GM21528 (cell line): ENCODE measurements around the gene FBXW11.

ENCODE experiments used
- ATAC-seq: cut with Tn5 transposase; IDR thresholded peaks from one replicate; pipeline ENCODE4 v1.9.1; 2021; ENCODE audit warnings: mild to moderate bottlenecking, moderate library complexity; ENCODE audit not compliant: unreplicated experiment, low FRiP score

Gene FBXW11

DNA sequence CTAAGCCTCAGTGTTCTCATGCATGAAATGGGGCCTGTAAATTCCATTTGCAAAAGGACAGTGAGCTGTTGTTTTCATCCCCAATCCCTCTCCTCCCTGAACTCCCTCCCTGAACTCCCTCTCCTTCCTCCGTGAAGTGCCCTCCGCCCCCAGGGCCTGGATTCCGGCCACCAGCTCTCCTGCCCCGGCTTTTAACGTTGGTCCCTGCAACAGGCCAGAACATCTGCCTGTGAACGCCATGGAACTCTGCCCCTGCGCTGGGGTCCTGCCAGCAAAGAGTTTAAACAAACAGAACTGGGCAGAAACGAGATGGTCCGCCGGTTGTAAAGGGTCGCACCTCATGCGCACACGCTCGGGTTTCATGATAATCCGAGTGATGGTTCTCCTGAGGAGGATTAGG, 158.4 kb downstream of the FBXW11 start:
- ATAC-seq: no peak

DNA sequence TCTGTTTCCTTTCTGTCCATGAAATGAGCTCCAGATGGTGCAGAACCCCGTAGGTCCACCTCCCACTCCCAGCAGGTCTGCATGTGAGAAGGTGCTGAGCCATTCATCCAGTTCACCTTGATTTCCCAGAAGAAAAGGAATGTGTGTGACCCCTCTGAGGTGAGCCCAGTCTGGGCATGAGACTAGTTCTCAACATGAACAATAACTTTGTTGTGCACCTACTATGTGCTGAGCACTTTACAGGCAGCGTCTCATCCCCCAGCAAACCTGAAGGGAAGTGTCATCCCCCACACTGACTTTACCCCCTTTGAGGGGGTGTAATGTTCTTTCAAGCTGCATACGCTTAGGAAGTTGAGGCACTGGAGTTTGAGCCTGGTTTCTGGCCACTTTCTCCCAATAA, 159.4 kb downstream of the FBXW11 start:
- ATAC-seq: no peak

DNA sequence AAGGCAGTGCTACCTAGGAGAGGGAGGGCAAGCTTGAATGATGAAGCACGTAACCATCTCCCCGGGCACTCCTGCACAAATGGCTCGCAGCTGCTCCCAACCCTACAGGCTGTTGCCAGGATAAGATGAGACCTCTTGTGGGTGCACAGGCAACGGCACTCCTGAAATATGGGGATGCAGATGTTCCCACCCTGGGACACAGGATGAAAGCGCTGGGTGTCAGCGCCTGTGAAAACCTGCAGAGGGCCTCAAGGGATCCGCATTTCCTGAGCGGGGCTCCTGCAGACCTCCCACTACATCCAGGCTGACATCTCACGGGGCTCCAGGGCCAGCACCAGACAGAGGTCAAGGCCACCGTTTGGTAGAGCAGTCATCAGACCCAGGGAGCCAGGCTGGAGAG, 160.1 kb downstream of the FBXW11 start:
- ATAC-seq: no peak

GRCh38 chr5:171845857-171846256, 160.6 kb downstream of the FBXW11 start:
- ATAC-seq: no peak

DNA sequence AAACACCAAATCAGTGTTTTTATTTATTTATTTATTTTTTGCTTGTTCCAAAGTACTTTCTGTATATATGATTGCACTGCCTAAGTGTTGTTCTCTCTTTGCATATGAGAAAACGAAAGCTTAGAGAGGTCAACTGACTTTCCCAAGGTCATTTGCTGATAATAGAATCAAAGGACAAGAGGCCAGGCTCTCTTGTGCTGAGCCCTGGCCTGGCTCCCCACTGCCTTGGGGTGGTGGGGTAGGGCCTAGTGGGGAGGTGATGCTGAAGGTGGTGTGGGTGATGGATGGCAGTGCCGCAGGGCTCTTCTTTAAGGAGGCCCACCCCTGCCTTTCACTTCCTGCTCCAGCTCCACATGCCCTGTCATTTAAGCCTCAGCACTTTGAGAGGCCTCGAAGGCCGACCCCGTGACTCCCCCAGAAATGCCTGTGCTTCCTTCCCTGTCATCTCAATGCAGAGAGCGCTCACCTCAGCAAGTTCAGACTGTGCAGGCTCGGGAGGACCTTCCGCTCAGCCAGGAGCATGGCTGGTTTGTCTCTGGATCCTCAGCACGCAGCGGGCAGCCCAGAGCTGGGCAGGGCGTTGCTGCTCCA, 161.3 kb downstream of the FBXW11 start:
- no peak for ATAC-seq

GRCh38 chr5:171842777-171843328, 163.6 kb downstream of the FBXW11 start:
- no peak for ATAC-seq

GRCh38 chr5:171841984-171842776, 164.3 kb downstream of the FBXW11 start:
- no peak for ATAC-seq

DNA sequence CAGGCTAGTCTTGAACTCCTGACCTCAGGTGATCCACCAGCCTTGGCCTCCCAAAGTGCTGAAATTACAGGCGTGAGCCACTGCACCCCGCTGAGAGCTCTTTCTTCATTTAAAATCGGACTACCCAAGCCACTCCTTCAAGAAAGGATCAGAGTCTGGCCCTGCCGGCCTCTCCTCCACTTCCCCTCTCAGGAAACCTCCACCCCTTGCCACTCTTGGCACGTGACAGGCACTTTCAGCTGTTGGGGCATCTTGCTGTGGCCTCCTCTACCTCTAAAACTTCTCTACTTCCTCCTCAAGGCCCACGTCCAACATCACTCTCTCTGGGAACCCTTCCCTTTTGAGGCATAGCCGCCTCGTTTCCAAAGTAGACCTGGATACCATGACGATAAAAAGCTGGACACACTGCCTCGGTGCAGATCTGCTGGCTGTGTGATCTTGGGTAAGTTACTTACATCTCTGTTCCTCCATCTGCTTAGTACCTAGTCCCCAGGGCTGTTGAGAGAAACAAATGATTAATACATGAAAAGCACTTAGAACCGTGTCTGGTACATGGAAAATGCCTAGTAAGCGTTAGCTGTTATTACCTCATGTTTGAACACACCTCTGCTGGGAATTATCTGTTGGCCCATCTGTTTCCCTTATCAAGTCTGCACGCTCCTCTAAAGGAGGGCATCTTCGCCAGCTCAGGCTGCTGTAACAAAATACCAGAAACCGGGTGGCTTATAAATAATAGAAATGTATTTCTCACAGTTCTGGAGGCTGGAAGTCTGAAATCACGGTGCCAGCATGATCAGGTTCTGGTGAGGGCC, 165.5 kb downstream of the FBXW11 start:
- ATAC-seq: no peak

DNA sequence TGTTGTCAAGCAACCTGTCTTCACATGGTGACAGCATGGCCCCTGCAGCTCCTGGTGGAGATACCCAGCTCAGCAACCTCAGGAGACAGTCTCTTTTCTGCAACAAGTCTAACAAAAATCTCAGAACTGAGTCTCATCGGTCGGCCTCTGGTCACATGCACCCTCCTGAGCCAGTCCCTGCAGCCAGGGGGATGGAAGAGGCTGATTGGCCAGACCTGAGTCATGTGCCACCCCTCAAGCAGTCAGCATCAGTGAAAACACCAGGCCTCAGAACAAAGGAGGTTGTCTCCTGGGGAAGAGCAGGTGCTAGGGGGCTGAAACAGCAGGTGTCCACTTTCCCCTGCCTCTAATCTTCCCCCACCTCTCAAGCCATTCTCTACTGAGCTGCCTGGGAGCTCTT, 166.4 kb downstream of the FBXW11 start:
- no peak for ATAC-seq

- no peak for ATAC-seq
These were observed 167.3 kb downstream of the FBXW11 start for GRCh38 chr5:171839112-171839511.

DNA sequence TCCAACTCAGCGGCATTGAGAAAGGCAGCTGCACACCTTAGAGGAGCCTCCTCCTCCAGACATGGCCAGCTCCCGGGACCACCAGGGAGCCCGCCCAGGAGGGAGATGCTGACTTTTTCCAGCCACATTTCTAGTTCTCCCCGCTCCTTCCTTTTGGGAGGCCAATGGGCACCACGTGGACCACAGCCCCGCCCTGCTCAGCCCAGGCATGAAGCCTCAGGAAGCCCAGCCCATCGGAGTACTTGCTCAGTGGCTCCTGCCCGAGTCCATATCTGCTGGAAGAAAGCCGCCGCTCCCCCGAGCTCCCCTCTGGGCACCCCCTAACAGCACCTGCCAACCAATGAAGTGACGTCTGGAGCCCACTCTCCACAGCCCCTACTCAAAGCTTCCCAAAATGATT, 168.4 kb downstream of the FBXW11 start:
- no peak for ATAC-seq

GRCh38 chr5:171837522-171837921, 168.9 kb downstream of the FBXW11 start:
- ATAC-seq: no peak

- ATAC-seq: no peak
These were observed 171.4 kb downstream of the FBXW11 start for GRCh38 chr5:171835066-171835465.

- no peak for ATAC-seq
These were observed 172.0 kb downstream of the FBXW11 start for GRCh38 chr5:171834461-171834860.

DNA sequence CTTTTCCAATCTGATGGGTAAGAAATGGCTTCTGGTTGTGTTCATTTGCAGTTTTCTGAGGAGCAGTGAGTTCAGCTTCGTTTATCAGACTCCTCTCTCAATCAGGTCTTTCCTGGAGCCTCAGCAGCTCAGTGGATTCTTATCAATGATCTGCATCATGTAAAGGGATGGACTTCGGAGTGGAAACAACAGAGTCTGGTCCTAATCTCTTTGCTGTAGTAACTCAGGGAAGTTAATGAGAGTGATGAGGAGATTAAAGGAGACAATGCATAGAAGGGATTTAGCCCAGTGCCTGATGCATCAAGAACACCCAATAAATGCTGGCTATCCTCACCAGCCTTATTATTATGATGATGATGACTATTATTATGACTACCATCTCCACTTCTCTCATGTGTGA, 173.7 kb downstream of the FBXW11 start:
- no peak for ATAC-seq

DNA sequence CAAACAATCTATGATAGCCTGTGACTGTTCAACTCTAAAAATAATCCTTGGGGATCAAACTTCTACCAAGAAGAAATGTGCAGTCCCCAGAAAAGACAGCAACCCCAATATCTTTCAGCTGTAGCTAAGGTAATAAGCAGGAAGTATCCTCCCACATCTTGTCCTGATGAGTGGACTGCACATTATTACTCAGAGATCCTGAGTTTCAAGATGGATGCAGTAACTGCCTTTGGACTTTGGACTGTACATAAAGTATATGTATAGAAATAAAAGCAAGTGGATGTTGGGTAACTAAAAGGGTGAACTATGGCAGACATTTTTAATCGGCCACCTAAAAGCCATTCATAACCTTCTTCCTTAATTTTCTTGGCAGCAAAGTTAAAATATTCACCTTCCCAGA, 175.8 kb downstream of the FBXW11 start:
- ATAC-seq: no peak

DNA sequence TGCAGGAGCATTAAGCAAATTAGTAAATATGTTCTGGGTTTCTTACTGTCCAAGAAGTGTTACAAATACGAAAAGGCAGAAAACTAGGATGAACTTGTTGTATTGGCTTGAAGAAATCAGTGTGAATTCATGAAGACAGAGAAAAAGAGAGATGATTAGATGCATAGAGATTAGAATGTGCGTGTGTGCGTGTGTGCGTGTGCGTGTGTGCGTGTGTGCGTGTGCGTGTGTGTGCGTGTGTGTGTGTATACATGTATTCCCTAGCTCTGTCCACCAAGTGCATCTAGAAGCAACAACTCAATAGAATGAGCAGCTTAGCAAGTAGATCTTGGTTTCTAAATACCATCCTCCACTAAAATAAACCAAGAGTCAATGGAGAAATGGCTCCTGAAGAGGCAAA, 179.3 kb downstream of the FBXW11 start:
- no peak for ATAC-seq

- ATAC-seq: no peak
These were observed 180.3 kb downstream of the FBXW11 start for GRCh38 chr5:171826132-171826531.

GRCh38 chr5:171825051-171825450, 181.4 kb downstream of the FBXW11 start:
- no peak for ATAC-seq

- no peak for ATAC-seq
These were observed 183.2 kb downstream of the FBXW11 start for GRCh38 chr5:171823269-171823668.

GRCh38 chr5:171821286-171821685, 185.2 kb downstream of the FBXW11 start:
- no peak for ATAC-seq
